GM12878 (cell line): Measurements from ENCODE around the gene MACROD2. TPM values are rescaled to one million over a fixed set of nuclear protein-coding genes. Genes with fewer than 3 reads are reported as not detected.

Experiments
- ATAC-seq: fragments of 200-7000 bp; cut with Tn5 transposase; 3 replicates; pipeline ENCODE4 v1.9.1; 2020; ENCODE audit warnings: mild to moderate bottlenecking, moderate library complexity
- BruUV-seq: library from RNA; stranded (reverse); fragments of 400-500 nt; replicated peaks from 2 replicates; lab custom pipeline; 2021; lab: Mats Ljungman, UMichigan
- CTCF ChIA-PET: fragments of 300-600 bp; sonication (Branson Sonifier 250); formaldehyde crosslinking; extraction: SDS; loops from one replicate; lab custom pipeline; 2021; ENCODE audit warnings: inconsistent platforms; lab: Yijun Ruan, JAX
- POLR2A ChIA-PET: fragments of 350-600 bp; formaldehyde crosslinking; extraction: SDS; loops from one replicate; lab custom pipeline; 2021; ENCODE audit warnings: inconsistent platforms; lab: Charles Lee
- RAD21 ChIA-PET: fragments of 300-600 bp; sonication (Branson Sonifier 250); formaldehyde crosslinking; loops from one replicate; lab custom pipeline; 2023; ENCODE audit warnings: antibody characterized with exemption; ENCODE audit not compliant: unreplicated experiment; lab: Charles Lee
- SMC1A ChIA-PET: fragments of 300-600 bp; sonication (Branson Sonifier 250); formaldehyde crosslinking; loops from one replicate; lab custom pipeline; 2023; ENCODE audit not compliant: unreplicated experiment, uncharacterized antibody; lab: Charles Lee
- DNase-seq: peaks from one replicate; pipeline ENCODE4 v3.0.0-alpha.2; 2011; ENCODE audit warnings: low read depth, low spot score
- FAIRE-seq: peaks from 3 replicates; lab custom pipeline; 2011; peaks lifted over from hg19 to GRCh38; lab: Jason Lieb, UNC
- H2AFZ ChIP-seq: 2 replicates; pipeline ENCODE4 v1.6.0; 2011; ENCODE audit warnings: low read depth, low read length, control low read depth; ENCODE audit not compliant: control insufficient read depth
- H3K27ac ChIP-seq: 2 replicates; pipeline ENCODE4 v1.5.1; 2011; ENCODE audit warnings: control low read depth; ENCODE audit not compliant: control insufficient read depth, insufficient read depth
- H3K27me3 ChIP-seq, 2 experiments: replicated peaks in 1 of 2; 2 replicates each; pipeline versions ENCODE4 v1.6.0 to v1.6.1; 2011; ENCODE audit warnings: low read length in 1 of 2; ENCODE audit not compliant: control insufficient read depth in 2 of 2, insufficient read depth in 2 of 2
- H3K36me3 ChIP-seq, 2 experiments: 2 replicates each; pipeline ENCODE4 v1.5.1; 2011; ENCODE audit warnings: low read length in 1 of 2; ENCODE audit not compliant: control insufficient read depth in 2 of 2, insufficient read depth in 2 of 2
- H3K4me1 ChIP-seq: 2 replicates; pipeline ENCODE4 v1.6.1; 2011; ENCODE audit warnings: mild to moderate bottlenecking, low read length, moderate library complexity, mixed read lengths; ENCODE audit not compliant: control insufficient read depth, insufficient read depth
- H3K4me2 ChIP-seq: 2 replicates; pipeline ENCODE4 v1.6.0; 2011; ENCODE audit warnings: control low read depth; ENCODE audit not compliant: control insufficient read depth, insufficient read depth
- H3K4me3 ChIP-seq: fragments of 200-600 bp; sonication (generic); 2 replicates; pipeline ENCODE4 v1.5.1; 2016
- H3K79me2 ChIP-seq: 2 replicates; pipeline ENCODE4 v1.6.0; 2011; ENCODE audit warnings: low read length; ENCODE audit not compliant: control insufficient read depth, insufficient read depth
- H3K9ac ChIP-seq: 2 replicates; pipeline ENCODE4 v1.8.0; 2011; ENCODE audit warnings: low read length, control low read depth, mixed read lengths; ENCODE audit not compliant: control insufficient read depth, insufficient read depth
- H3K9me3 ChIP-seq: replicated peaks from 3 replicates; pipeline ENCODE4 v1.5.1; 2011; ENCODE audit warnings: mild to moderate bottlenecking, low read length; ENCODE audit not compliant: control insufficient read depth, insufficient read depth
- H4K20me1 ChIP-seq: 2 replicates; pipeline ENCODE4 v1.6.0; 2011; ENCODE audit not compliant: control insufficient read depth, insufficient read depth
- BCLAF1 ChIP-seq: fragments of 450-650 bp; IDR thresholded peaks from 2 replicates; pipeline ENCODE4 v1.6.1; 2017; ENCODE audit warnings: antibody characterized with exemption, mild to moderate bottlenecking, moderate library complexity
- CHD2 ChIP-seq: IDR thresholded peaks from 2 replicates; pipeline ENCODE4 v1.6.1; 2011; ENCODE audit warnings: low read depth, low read length, improper control_type of control experiment, borderline replicate concordance
- NR2C1 ChIP-seq: fragments of 450-650 bp; IDR thresholded peaks from 2 replicates; pipeline ENCODE4 v1.6.1; 2017; ENCODE audit warnings: antibody characterized with exemption, mild to moderate bottlenecking, moderate library complexity
- PML ChIP-seq: IDR thresholded peaks from 2 replicates; pipeline ENCODE4 v1.6.1; 2012; ENCODE audit warnings: low read length, inconsistent platforms
- RFX5 ChIP-seq: IDR thresholded peaks from 2 replicates; pipeline ENCODE4 v1.6.1; 2011; ENCODE audit warnings: low read depth, low read length, improper control_type of control experiment
- RUNX3 ChIP-seq: IDR thresholded peaks from 2 replicates; pipeline ENCODE4 v1.6.1; 2012; ENCODE audit warnings: low read length, inconsistent platforms
- SMC3 ChIP-seq: IDR thresholded peaks from 2 replicates; pipeline ENCODE4 v1.6.1; 2011; ENCODE audit warnings: low read length, improper control_type of control experiment, borderline replicate concordance
- SPI1 ChIP-seq: IDR thresholded peaks from 2 replicates; pipeline ENCODE4 v1.6.1; 2011; ENCODE audit warnings: low read depth, mild to moderate bottlenecking, low read length, moderate library complexity, borderline replicate concordance; ENCODE audit not compliant: insufficient read depth
- YY1 ChIP-seq: IDR thresholded peaks from 2 replicates; pipeline ENCODE4 v1.6.1; 2011; ENCODE audit warnings: low read depth, mild to moderate bottlenecking, low read length
- ZNF217 ChIP-seq: fragments of 450-650 bp; IDR thresholded peaks from 2 replicates; pipeline ENCODE4 v1.6.1; 2017; ENCODE audit warnings: antibody characterized with exemption, mild to moderate bottlenecking
- ZNF274 ChIP-seq: IDR thresholded peaks from one replicate; pipeline ENCODE4 v1.8.0; 2011; ENCODE audit not compliant: insufficient read length, insufficient read depth
- WGBS: methylation state at CpG from one replicate; pipeline ENCODE4 v1.1.6; 2016; ENCODE audit warnings: low lambda C conversion rate; ENCODE audit not compliant: insufficient replicate concordance, insufficient coverage; ENCODE audit errors: missing lambda C conversion rate; 5-methylcytosine and 5-hydroxymethylcytosine counted together
- in situ Hi-C: fragments of 300-500 bp; cut with MboI; formaldehyde crosslinking; loops from 9 replicates; pipeline ENCODE4 v1.14.3; 2018; ENCODE audit warnings: mixed read lengths
- intact Hi-C: fragments of 100-400 bp; cut with micrococcal nuclease; formaldehyde crosslinking; loops from one replicate; pipeline ENCODE4 v1.14.2; 2022; ENCODE audit not compliant: unreplicated experiment
- polyA plus RNA-seq, 11 experiments: library from polyadenylated mRNA; depleted of rRNA in 4 of 11; unstranded in 6 of 11; stranded (reverse) in 5 of 11; fragments of >200 nt; fragmentation: Nextera tagmentation in 4 of 11; fragmentation: Illumina TruSeq in 1 of 11; extraction: Ambion mirVana in 4 of 11; extraction: Trizol in 1 of 11; gene quantifications; 1 replicate in 1 of 11; 2 replicates in 10 of 11; pipeline versions ENCODE4 v1.2.1 to v1.2.3, GENCODE V29; 2011 to 2016; ENCODE audit warnings: inconsistent platforms in 2 of 11, missing spikeins in 2 of 11, low read depth in 1 of 11
- total RNA-seq, 4 experiments: library from RNA; depleted of rRNA in 3 of 4; stranded (reverse); fragments of >200 nt in 3 of 4; fragmentation: Illumina TruSeq in 1 of 4; extraction: Trizol in 1 of 4; gene quantifications; 2 replicates each; pipeline versions ENCODE4 v1.2.1 to v1.2.3, GENCODE V29; 2013 to 2021
- TF ChIP-seq, protein P1 (sequence below): fragments of 150-350 bp; IDR thresholded peaks from 2 replicates; pipeline ENCODE4 v1.6.1; 2014; ENCODE audit warnings: mild to moderate bottlenecking, low read depth, low read length
- TF ChIP-seq, protein P2 (sequence below): fragments of 450-650 bp; IDR thresholded peaks from 2 replicates; pipeline ENCODE4 v1.6.1; 2016; ENCODE audit warnings: mild to moderate bottlenecking

Gene MACROD2
- total and polyA plus RNA-seq, 10 of the 15 experiments (the other 5 are each of a cell fraction or from before 2014, with no cell fraction given), result 1.1 to 21.5 (median 2.2) TPM

DNA sequence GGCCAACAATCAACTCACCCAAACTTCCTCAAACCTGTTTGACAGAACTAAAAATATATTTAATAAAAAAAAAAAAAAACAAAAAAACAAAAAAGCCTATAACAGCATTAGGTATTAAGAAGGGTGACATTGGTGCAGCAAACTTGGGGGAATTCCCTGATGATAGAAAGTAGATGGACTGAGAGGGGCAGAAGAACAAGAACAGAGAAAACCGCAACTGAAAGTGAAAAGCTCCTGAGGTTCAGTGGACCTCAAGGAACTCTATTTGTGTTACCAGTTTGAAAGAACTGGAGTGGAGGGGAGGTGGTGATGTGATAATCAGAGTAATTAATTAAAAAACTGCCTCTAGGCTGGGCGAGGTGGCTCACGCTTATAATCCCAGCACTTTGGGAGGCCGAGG lies 53.8 kb downstream of the MACROD2 start:
- ChIA-PET CTCF (interaction anchor here (0.6 to 1.4 kb wide), 2 partner anchors 229 to 230 kb away, joined by 4 to 6 read pairs; no protein-coding TSS in a partner anchor), POLR2A (interaction anchor here (0.6 kb wide), 1 partner anchor 74 kb away, joined by 3 read pairs; no protein-coding TSS in a partner anchor), SMC1A (interaction anchor here (0.8 kb wide), 1 partner anchor 229 kb away, joined by 5 read pairs; no protein-coding TSS in a partner anchor), RAD21 (no interaction called here)
- WGBS, result 70% methylated on average over 4 of the region's 4 CpGs
- FAIRE-seq (peak; percentile 66), ATAC-seq (peak; percentile 85), DNase-seq (no peak)
- Histone ChIP-seq H3K79me2 (no peaks in the 10 kb centered on the region), H2AFZ (no peak overlapping the region), H3K4me2 (no peak overlapping the region), H3K9ac (no peak overlapping the region), H3K4me3 (no peak overlapping the region), H4K20me1 (no peaks in the 10 kb centered on the region), H3K27me3 (no peaks in the 10 kb centered on the region), H3K9me3 (no peaks in the 10 kb centered on the region), H3K27ac (no peak overlapping the region), H3K4me1 (no peaks in the 10 kb centered on the region), H3K36me3 (no peaks in the 10 kb centered on the region)
- intact Hi-C loops, result no loop called here
- in situ Hi-C loops, result no loop called here
- TF ChIP-seq PML (no peak), RUNX3 (peak; percentile 64)
- BruUV-seq, result no TSS peak

- in situ Hi-C loops, result no loop called here
- TF ChIP-seq ZNF217 (no peak), YY1 (no peak), NR2C1 (no peak), RFX5 (no peak), BCLAF1 (no peak), SPI1 (no peak), SMC3 (no peak), CHD2 (no peak), ZNF274 (no peak)
- TF ChIP-seq, protein P1, sequence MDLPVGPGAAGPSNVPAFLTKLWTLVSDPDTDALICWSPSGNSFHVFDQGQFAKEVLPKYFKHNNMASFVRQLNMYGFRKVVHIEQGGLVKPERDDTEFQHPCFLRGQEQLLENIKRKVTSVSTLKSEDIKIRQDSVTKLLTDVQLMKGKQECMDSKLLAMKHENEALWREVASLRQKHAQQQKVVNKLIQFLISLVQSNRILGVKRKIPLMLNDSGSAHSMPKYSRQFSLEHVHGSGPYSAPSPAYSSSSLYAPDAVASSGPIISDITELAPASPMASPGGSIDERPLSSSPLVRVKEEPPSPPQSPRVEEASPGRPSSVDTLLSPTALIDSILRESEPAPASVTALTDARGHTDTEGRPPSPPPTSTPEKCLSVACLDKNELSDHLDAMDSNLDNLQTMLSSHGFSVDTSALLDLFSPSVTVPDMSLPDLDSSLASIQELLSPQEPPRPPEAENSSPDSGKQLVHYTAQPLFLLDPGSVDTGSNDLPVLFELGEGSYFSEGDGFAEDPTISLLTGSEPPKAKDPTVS, result no peak
- TF ChIP-seq, protein P2, sequence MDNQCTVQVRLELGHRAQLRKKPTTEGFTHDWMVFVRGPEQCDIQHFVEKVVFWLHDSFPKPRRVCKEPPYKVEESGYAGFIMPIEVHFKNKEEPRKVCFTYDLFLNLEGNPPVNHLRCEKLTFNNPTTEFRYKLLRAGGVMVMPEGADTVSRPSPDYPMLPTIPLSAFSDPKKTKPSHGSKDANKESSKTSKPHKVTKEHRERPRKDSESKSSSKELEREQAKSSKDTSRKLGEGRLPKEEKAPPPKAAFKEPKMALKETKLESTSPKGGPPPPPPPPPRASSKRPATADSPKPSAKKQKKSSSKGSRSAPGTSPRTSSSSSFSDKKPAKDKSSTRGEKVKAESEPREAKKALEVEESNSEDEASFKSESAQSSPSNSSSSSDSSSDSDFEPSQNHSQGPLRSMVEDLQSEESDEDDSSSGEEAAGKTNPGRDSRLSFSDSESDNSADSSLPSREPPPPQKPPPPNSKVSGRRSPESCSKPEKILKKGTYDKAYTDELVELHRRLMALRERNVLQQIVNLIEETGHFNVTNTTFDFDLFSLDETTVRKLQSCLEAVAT, result no peak
Observed at GRCh38 chr20:14051454-14051853, 56.1 kb downstream of the MACROD2 start.

More at GRCh38 chr20:14051454-14051853, 56.1 kb downstream of the MACROD2 start:
- WGBS, result 0% methylated on average over 1 of the region's 1 CpG
- Histone ChIP-seq H3K27ac (no peak overlapping the region), H3K79me2 (no peaks in the 10 kb centered on the region), H3K4me3 (no peak overlapping the region), H2AFZ (no peak overlapping the region), H3K4me1 (no peaks in the 10 kb centered on the region), H3K27me3 (no peaks in the 10 kb centered on the region), H3K9me3 (no peaks in the 10 kb centered on the region), H4K20me1 (no peaks in the 10 kb centered on the region), H3K4me2 (no peak overlapping the region), H3K36me3 (no peaks in the 10 kb centered on the region), H3K9ac (no peak overlapping the region)
- DNase-seq, result no peak
- POLR2A ChIA-PET, result no interaction called here
- no peak for ATAC-seq
- no TSS peak for BruUV-seq
- FAIRE-seq, result no peak
- CTCF ChIA-PET, result no interaction called here
- intact Hi-C loops, result loop anchor here (10.0 kb wide), 3 partner anchors 447 to 1127 kb away; no protein-coding TSS in a partner anchor
- RAD21 ChIA-PET, result no interaction called here
- SMC1A ChIA-PET, result no interaction called here
